GM18526 (cell line): ENCODE data around the gene ANKZF1.

Experiments used
- POLR2A ChIP-seq: IDR thresholded peaks from 3 replicates; pipeline ENCODE4 v1.6.1; 2011; ENCODE audit not compliant: insufficient read length; ENCODE audit errors: extremely low read depth

The ANKZF1 gene

DNA sequence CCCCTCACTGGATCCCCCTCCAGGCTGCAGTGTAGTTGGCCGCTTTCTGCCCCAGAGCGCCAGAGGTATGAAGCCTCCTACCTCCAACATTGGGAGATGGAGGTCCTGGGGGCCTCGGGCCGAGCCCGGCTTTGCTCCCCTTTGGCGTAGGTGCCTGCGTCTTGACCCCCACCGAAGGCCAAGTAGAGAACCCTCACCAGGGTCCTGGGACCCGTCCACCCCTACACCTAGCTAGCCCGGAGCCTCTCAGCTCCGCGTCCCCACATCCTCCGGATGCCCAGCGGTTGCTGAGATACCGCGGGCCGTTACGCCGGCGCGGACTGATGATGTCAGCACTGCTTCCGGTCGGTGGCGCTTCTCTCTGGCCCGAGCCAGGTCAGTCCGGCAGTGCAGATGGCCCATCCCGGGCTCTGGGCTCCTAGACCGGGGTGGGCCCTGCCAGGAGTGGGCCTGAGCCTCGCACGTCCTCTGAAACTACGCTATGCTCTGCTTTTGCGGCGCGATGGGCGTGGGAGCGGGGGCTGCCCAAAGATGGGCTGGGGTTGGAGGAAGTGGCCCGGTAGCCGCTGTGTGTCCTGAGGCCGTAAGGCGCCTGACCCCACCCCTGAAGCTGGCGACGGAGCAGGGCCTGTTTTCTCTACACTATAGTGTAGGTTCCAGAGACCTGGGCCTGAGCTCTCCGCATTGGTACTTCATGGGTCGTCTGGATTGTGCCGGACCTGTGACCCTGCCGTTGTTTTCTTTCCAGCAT is 15.7 kb downstream of the ANKZF1 start, which contains the start of the genes GLB1L and STK16:
TSS of gene GLB1L (minus strand) at position 297 of the 751 bp plus-strand sequence. CDS start 1,871 bp downstream, outside the sequence.
TSS of gene STK16 (plus strand) at position 332 of the 751 bp plus-strand sequence. CDS start 521 bp downstream, outside the sequence.
- peak; percentile 79 for TF ChIP-seq POLR2A

DNA sequence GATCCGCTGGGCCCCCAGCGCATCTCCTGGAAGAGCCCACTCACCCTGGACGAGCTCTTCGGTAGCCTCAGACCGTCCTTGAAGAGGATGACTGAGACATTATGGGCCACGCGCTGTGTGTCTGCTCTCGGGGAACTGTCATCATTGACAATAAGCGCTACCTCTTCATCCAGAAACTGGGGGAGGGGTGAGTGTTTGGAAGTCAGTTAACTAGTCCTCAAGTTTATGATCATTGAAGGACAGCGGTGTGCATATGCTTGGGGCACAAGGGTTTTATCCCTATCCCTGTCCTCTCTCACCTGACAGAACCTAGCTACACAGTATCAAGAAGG is 16.3 kb downstream of the ANKZF1 start:
- TF ChIP-seq POLR2A = no peak

DNA sequence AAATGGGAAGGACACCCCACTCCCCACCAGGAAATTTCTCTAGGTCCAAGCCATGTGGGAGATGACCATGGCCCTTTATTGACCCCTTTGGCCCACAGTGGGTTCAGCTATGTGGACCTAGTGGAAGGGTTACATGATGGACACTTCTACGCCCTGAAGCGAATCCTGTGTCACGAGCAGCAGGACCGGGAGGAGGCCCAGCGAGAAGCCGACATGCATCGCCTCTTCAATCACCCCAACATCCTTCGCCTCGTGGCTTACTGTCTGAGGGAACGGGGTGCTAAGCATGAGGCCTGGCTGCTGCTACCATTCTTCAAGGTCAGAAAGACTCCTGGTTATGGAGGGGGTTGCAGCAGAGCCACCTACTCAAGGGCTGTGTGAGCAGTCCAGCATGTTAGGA is 17.0 kb downstream of the ANKZF1 start:
- TF ChIP-seq POLR2A = no peak

DNA sequence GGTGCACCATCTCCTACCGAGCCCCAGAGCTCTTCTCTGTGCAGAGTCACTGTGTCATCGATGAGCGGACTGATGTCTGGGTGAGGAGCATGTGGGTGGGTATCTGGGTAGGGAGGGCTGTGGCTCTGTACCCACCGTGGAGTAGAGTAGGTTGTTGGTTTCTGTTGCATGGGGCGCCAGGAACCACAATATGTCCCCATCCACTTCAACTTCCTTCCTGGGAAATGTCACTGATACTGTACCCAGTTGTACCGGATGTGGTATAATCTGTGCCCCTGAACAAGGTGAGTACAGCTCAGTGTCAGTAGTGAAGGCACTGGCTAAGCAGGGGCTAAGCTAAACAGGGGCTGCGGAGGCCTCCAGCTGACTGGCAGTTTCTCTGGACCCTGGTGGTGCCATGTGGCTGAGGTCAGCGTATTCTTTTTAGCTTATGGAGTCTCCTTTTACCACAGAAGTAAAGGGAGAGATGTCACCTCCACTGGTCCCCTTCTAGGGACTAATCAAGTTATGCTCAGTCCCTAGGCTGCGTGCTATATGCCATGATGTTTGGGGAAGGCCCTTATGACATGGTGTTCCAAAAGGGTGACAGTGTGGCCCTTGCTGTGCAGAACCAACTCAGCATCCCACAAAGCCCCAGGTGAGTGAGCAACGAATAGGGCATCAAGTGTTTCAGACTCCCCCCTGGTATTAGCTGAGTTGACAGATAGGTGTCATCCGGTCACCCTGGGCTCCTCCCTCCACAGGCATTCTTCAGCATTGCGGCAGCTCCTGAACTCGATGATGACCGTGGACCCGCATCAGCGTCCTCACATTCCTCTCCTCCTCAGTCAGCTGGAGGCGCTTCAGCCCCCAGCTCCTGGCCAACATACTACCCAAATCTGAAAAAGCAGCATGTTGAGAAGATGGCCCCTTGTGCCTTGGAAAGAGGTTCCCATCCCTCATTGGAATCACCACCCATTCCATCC is 18.4 kb downstream of the ANKZF1 start:
- peak; percentile 24 for TF ChIP-seq POLR2A

DNA sequence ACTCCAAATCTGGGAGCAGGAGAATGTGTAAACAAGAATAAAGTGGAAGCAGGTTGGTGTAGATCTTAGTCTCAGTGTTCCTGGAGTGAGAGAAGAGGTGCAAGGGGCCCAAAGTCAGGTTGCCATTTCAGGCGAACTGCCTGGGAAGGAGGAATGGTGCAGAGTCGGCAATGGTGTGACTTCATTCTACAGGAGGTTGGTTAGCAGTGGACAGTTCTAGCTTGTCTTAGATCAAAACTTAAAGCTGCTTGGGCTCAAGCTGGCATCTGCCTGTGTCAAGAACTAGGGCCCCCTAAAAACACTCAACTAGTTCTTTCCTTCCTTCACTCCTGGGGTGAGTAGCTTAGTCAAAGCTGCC is 19.2 kb downstream of the ANKZF1 start:
- TF ChIP-seq POLR2A = no peak

DNA sequence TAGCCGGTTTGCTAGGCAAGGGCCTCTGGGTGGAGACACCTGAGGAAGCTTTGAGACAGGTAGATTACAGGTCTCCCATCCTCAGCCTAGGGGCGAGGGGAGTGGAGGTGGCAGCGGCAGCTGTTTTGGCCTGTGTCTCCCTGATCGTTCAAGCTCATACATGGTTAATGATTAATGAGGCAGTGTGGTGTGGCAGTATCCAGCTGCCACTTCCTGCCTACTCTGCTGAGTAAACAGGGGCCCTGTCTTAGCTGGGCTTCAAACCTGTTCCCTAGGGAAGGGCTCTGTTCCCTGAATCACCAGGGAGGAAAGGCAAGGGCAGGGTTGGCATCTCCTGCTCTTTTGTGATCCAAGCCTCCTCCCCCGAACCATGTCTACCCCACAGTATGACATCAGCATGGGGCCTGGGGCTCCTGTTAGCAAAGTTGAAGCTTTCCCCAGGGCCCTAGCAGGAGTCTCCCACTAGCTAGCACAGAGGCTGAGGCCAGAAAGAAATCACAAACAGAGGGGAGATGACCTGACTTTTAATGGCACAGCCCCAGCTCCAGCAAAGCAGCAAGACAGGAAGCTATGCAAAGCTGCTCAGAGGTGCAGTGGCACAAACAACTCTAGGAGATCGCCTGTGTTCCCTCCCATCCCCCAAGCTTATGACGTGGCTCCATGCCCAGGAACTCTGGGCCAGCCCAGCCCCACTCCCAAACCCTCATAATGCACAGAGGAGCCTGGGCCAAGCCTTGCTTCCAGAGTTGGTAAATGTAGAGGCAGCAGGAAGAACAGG is 19.8 kb downstream of the ANKZF1 start:
- TF ChIP-seq POLR2A = peak; percentile 58

DNA sequence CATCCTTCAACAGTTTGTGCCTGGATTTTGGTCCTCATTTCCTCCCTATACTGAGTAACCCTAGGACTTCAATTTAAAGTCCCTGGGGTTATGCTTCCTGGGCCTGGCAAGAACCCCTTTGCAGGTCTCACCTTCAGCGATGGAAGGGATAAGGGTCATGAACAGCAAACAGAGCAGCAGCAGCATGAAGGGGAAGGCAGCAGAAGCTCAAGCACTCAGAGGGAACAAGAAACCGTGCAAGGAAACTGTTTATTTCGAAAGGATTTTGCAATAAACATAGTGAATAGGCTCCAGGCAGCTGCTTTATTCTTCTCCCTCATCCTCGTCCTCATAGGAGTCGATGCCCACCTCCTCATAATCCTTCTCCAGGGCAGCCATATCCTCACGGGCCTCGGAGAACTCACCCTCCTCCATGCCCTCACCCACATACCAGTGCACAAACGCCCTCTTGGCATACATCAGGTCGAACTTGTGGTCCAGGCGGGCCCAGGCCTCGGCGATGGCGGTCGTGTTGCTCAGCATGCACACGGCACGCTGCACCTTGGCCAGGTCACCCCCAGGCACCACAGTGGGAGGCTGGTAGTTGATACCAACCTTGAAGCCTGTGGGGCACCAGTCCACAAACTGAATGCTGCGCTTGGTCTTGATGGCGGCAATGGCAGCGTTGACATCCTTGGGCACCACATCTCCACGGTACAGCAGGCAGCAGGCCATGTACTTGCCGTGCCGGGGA is 20.6 kb downstream of the ANKZF1 start:
- TF ChIP-seq POLR2A = no peak

DNA sequence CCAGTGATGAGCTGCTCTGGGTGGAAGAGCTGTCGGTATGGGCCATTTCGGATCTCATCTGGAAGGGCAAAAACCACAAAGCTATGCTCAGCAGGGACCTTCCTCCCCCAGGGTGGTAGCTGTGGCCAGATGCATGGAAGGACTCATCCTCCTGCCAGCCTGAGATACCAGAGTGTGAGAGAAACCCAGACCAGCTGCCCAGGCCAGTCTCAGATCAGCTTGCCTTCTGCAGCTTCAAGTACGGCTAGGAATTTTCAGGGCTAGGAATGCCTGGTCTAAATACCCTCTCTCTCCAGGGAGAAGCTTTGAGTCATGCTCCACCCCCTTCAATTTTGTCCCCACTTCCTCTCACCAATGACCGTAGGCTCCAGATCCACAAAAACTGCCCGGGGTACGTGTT is 22.1 kb downstream of the ANKZF1 start:
- no peak for TF ChIP-seq POLR2A

DNA sequence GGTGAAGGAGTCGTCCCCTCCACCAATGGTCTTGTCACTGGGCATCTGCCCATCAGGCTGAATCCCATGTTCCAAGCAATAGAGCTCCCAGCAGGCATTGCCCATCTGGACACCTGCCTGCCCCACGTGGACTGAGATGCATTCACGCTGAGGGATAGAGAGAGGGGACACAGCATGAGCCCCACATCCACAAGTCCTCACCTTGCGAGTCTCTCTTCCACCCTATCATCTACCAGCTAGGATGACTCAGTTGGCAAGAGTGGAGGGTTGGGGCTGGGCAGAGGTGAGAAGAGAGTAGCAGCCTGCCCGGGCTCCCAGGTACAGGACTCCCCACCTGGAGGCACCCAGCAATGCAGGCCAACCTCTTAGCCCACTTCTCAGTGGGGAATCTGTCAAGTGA is 22.5 kb downstream of the ANKZF1 start:
- no peak for TF ChIP-seq POLR2A

DNA sequence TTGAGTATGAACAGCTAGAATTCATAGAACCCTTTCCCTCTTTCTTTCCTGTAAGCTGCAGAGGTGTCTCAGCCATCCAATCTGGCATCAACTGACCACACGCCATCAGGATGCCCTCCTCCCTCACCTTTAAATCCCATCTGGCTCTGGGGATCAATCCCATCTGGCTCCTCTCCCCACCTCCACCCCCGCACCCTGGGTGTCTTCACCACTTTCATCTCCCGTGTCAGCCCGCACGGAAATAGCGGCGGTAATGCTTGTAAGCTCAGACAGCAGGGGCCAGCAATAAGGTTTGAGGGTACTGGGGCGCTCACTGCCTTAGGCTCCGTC is 22.9 kb downstream of the ANKZF1 start:
- TF ChIP-seq POLR2A = no peak

DNA sequence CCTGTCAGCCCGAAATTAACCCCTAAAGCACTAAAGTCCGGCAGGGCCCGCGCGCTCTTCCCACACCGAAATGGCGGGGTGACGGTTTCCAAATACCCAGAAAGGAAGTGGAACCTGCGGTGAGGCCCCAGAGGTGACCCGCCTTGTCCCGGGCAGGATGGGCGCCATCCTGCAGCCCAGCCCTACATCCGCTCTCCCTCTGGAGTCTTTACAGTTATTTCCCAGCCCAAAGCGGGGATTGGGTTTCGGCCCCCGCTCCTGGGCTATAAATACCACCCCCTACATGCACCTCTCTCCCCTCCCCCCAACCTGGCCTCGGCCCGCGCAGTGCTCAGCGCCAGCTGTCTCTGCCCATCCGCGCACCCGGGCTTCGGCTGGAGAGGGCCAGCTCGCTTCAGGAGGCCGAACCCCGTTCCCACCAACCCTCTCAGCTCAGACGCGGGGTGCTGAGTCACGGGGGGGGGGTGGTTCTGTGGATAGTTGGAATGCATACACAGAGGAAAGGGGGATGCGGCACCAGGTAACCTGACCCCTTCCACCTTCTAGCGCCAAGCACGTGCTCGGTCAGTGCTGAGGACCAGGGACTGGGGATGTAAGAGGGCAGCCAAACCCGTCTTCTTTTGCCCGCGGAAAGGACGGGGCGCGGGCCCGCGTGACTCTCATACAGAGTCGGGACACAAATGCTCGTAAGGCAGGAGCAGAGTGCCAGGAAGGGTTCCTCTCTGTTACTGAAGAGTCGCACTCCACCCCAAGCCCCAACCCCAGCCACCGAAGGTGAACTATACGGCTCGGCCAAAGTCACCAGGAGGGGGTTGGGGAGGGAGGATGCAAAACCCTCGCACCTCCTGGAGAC is 23.5 kb downstream of the ANKZF1 start, which contains the start of gene TUBA4B:
TSS of gene TUBA4B (plus strand) at position 344 of the 853 bp plus-strand sequence. CDS start at position 509, 165 bp downstream.
- no peak for TF ChIP-seq POLR2A

DNA sequence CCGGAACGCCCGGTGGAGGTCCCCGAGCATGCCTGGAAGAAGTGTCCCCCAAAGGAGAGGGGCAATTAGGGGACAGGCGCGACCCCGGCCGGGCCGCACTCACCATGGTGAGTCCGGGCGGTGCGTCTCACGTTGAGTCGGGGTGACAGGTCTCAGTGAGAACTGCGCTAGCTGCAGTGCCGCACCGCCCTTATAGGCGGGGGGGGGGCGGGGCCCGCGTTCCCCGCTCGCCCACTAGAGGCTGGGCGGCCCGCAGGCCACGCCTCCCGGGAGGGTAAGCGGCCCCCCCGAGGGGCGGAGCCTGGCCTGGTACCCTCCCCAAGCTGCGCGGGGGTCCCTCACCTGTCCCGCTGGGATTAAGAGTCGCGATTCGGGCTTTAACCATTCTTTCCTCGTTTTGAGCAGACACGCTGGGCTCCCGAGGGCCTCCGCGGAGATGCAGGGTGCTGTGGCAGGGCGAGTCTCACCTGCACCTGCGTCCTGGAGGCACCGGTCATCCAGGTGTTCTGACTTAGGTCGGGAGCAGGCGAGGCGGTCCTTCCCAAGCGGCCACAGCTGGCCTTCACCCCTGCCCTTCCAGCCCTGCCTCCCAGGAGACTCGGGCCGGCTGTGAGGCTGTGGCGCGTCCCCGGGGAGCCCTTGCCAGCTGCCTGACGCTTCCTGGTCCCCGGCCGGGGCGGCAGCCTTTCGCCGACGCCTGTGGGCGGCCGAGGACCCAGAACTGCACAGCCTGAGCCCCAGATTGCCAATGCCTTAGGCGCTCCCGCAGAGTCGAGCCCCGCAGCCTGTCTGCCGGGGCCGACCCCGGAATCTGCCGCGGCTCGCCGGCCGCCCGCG is 24.4 kb downstream of the ANKZF1 start, which contains the start of gene TUBA4A:
TSS of gene TUBA4A (minus strand) at position 166 of the 837 bp plus-strand sequence. CDS start at position 106, 60 bp downstream.
- TF ChIP-seq POLR2A = peak; percentile 100
